ENCODE data around the gene CORO7.

GRCh38 chr16:4332623-4333307, 83.6 kb downstream of the CORO7 start:
- TF ChIP-seq CTCF (IDR thresholded peaks at IDR 0.05 in 8 of 11, conservative IDR thresholded peaks at IDR 0.05 in 3 of 11) (no peak), POLR2AphosphoS5 (IDR thresholded peaks at IDR 0.05) (no peak), POLR2A (IDR thresholded peaks at IDR 0.05) (no peak)
